HCT116 (cell line): ENCODE data around the gene PLD4. TPM values are rescaled to one million over a fixed set of nuclear protein-coding genes. Genes with fewer than 3 reads are reported as not detected.
"Not testable (repeated sequence)": the region's sequence is repeated elsewhere in the genome, so short reads cannot be mapped to it uniquely, and the experiment has no call there.

ENCODE experiments used
- ATAC-seq: fragments of 200-7000 bp; cut with Tn5 transposase; 2 replicates; pipeline ENCODE4 v1.9.1; 2020; ENCODE audit warnings: mild to moderate bottlenecking, moderate library complexity
- BruUV-seq: library from RNA; stranded (reverse); fragments of 400-500 nt; replicated peaks from 2 replicates; lab custom pipeline; 2021; lab: Mats Ljungman, UMichigan
- CTCF ChIA-PET: fragments of 300-600 bp; sonication (Branson Sonifier 250); formaldehyde crosslinking; loops from one replicate; lab custom pipeline; 2021; ENCODE audit warnings: antibody characterized with exemption; lab: Charles Lee
- POLR2A ChIA-PET: fragments of 300-600, 350-600 bp; sonication (Branson Sonifier 250); formaldehyde crosslinking; loops from one replicate; lab custom pipeline; 2021; ENCODE audit warnings: antibody characterized with exemption; lab: Charles Lee
- RAD21 ChIA-PET, 2 experiments: fragments of 300-600 bp; sonication (Branson Sonifier 250); formaldehyde crosslinking; loops; one replicate each; lab custom pipeline; 2023; ENCODE audit warnings: low total read pairs in 2 of 2; ENCODE audit not compliant: uncharacterized antibody in 2 of 2, unreplicated experiment in 2 of 2, low non-redundant PET in 1 of 2; lab: Charles Lee
- DNase-seq: peaks from one replicate; pipeline ENCODE4 v3.0.0-alpha.2; 2010; ENCODE audit warnings: low read depth, low spot score
- H2AFZ ChIP-seq: fragments of 200-600 bp; shearing (Covaris generic), sonication (generic); 2 replicates; pipeline ENCODE4 v1.6.1; 2017; ENCODE audit warnings: low read depth, mixed run types, mixed read lengths, antibody characterized with exemption, low read length; ENCODE audit not compliant: poor library complexity, severe bottlenecking
- H3K27ac ChIP-seq: 2 replicates; pipeline ENCODE4 v1.5.1; 2012; ENCODE audit warnings: low read depth, low read length
- H3K27me3 ChIP-seq: fragments of 200-600 bp; sonication (generic); 2 replicates; pipeline ENCODE4 v1.6.1; 2016; ENCODE audit warnings: mixed run types, low read length, mixed read lengths; ENCODE audit not compliant: insufficient read depth
- H3K36me3 ChIP-seq, 2 experiments: fragments of 200-500 bp in 1 of 2; fragments of 200-600 bp in 1 of 2; sonication (Bioruptor generic) in 1 of 2; sonication (generic) in 1 of 2; 2 replicates each; pipeline versions ENCODE4 v1.5.1 to v1.6.1; 2014 to 2016; ENCODE audit warnings: low read length in 2 of 2, inconsistent platforms in 1 of 2, mixed read lengths in 1 of 2, mixed run types in 1 of 2; ENCODE audit not compliant: insufficient read depth in 2 of 2, control insufficient read depth in 1 of 2
- H3K4me1 ChIP-seq, 2 experiments: fragments of 200-600 bp in 1 of 2; sonication (generic) in 1 of 2; 2 replicates each; pipeline versions ENCODE4 v1.5.1 to v1.6.1; 2012 to 2017; ENCODE audit warnings: low read length in 2 of 2, inconsistent platforms in 1 of 2, mild to moderate bottlenecking in 1 of 2, mixed read lengths in 1 of 2, mixed run types in 1 of 2, moderate library complexity in 1 of 2; ENCODE audit not compliant: insufficient read depth in 2 of 2, control insufficient read depth in 1 of 2
- H3K4me2 ChIP-seq: fragments of 200-600 bp; sonication (generic); 2 replicates; pipeline ENCODE4 v1.6.1; 2017; ENCODE audit warnings: mixed run types, low read length, mixed read lengths
- H3K4me3 ChIP-seq, 2 experiments: fragments of 200-600 bp in 1 of 2; sonication (generic) in 1 of 2; replicated peaks in 1 of 2; 2 replicates each; pipeline ENCODE4 v1.5.1; 2011 to 2016; ENCODE audit warnings: low read length in 2 of 2, control low read depth in 1 of 2, low read depth in 1 of 2, mild to moderate bottlenecking in 1 of 2, mixed read lengths in 1 of 2, mixed run types in 1 of 2
- H3K79me2 ChIP-seq: fragments of 200-600 bp; sonication (generic); 2 replicates; pipeline ENCODE4 v1.6.1; 2017; ENCODE audit warnings: mild to moderate bottlenecking, mixed run types, low read length, moderate library complexity, mixed read lengths; ENCODE audit not compliant: insufficient read depth
- H3K9ac ChIP-seq: fragments of 200-600 bp; sonication (generic); 2 replicates; pipeline ENCODE4 v1.6.1; 2016; ENCODE audit warnings: low read length, mixed read lengths
- H3K9me2 ChIP-seq: fragments of 200-600 bp; sonication (generic), shearing (Covaris generic); 2 replicates; pipeline ENCODE4 v1.6.1; 2017; ENCODE audit warnings: mixed run types, mild to moderate bottlenecking, moderate library complexity; ENCODE audit not compliant: insufficient read depth
- H3K9me3 ChIP-seq, 2 experiments: fragments of 200-500 bp in 1 of 2; fragments of 200-600 bp in 1 of 2; sonication (Bioruptor generic) in 1 of 2; sonication (generic) in 1 of 2; 2 replicates each; pipeline ENCODE4 v1.6.1; 2014 to 2017; ENCODE audit warnings: low read length in 2 of 2, mixed read lengths in 2 of 2, inconsistent platforms in 1 of 2, low read depth in 1 of 2, mild to moderate bottlenecking in 1 of 2, mixed run types in 1 of 2, moderate library complexity in 1 of 2; ENCODE audit not compliant: control insufficient read depth in 1 of 2, insufficient read depth in 1 of 2
- H4K20me1 ChIP-seq: fragments of 200-600 bp; sonication (generic), shearing (Covaris generic); 2 replicates; pipeline ENCODE4 v1.6.1; 2017; ENCODE audit warnings: mixed run types, mild to moderate bottlenecking, moderate library complexity; ENCODE audit not compliant: insufficient read depth
- ATF3 ChIP-seq: IDR thresholded peaks from 2 replicates; pipeline ENCODE4 v1.6.1; 2012
- CBX3 ChIP-seq: IDR thresholded peaks from 2 replicates; pipeline ENCODE4 v1.6.1; 2012; ENCODE audit warnings: low read depth
- ELF1 ChIP-seq: IDR thresholded peaks from 2 replicates; pipeline ENCODE4 v1.6.1; 2012; ENCODE audit warnings: low read depth, borderline replicate concordance
- EZH2 ChIP-seq: fragments of 200-600 bp; sonication (generic); IDR thresholded peaks from 2 replicates; pipeline ENCODE4 v1.6.1; 2017; ENCODE audit warnings: antibody characterized with exemption, mixed run types
- POLR2AphosphoS5 ChIP-seq: IDR thresholded peaks from 2 replicates; pipeline ENCODE4 v1.6.1; 2011; ENCODE audit warnings: mild to moderate bottlenecking, low read depth, low read length, moderate library complexity
- RAD21 ChIP-seq: IDR thresholded peaks from 2 replicates; pipeline ENCODE4 v1.6.1; 2012; ENCODE audit warnings: low read depth, mild to moderate bottlenecking
- ZFX ChIP-seq: fragments of 450-650 bp; IDR thresholded peaks from 2 replicates; pipeline ENCODE4 v1.6.1; 2017
- ZNF274 ChIP-seq: fragments of 200-500 bp; sonication (Bioruptor generic); IDR thresholded peaks from 2 replicates; pipeline ENCODE4 v1.6.1; 2014; ENCODE audit warnings: mild to moderate bottlenecking, low read depth, low read length, inconsistent platforms
- intact Hi-C: fragments of 100-400 bp; cut with micrococcal nuclease; formaldehyde crosslinking; loops from 2 replicates; pipeline ENCODE4 v1.10.0; 2022
- total RNA-seq: library from RNA; stranded (reverse); gene quantifications from one replicate; pipeline ENCODE4 v1.2.1, GENCODE V29; 2021; ENCODE audit not compliant: unreplicated experiment
- TF ChIP-seq, protein P1 (sequence below): IDR thresholded peaks from 2 replicates; pipeline ENCODE4 v1.6.1; 2011; ENCODE audit warnings: mild to moderate bottlenecking, low read length, moderate library complexity; ENCODE audit not compliant: insufficient replicate concordance; ENCODE audit errors: extremely low read depth

The PLD4 gene
- total RNA-seq, 1 experiment from 2014 or later: 0.12 TPM

DNA sequence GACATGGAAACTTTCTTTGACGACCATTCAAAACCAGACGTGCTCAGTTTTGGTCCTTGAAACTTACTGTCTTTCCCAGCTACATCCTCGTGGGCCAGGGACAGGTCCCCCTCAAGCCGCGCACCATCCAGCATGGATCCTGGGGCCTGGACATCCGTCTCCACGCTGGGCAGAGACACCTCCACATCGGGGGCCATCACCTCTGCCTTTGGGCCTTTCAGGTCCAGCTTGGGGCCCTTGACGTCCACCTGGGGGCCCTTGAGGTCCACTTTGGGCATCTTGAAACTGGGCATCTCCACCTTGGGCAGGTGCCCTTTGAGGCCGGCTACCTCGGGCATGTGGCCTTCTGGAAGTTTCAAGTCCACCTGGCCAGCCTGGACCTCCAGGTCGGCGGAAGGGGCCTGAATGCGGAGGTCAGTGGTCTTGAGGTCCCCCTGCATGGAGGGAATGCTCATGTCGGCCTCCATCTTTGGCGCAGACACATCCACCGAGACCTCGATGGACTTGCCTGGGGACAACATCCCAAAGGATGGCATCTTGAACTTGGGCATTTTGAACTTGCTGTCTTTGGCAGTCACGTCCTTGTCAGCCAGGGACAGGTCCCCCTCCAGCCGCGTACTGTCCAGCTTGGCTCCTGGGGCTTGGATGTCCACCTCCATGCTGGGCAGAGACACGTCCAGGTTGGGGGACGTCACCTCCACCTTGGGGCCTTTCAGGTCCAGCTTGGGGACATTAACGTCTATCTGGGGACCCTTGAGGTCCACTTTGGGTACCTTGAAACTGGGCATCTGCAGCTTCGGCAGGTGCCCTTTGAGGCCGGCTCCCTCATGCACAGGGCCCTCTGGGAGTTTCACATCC is 17.1 kb downstream of the PLD4 start:
- no peaks in the 10 kb centered on the region for H4K20me1 ChIP-seq
- H3K9ac ChIP-seq: no peak overlapping the region
- H3K9me3 ChIP-seq: no peaks in the 10 kb centered on the region
- no peak overlapping the region for H3K4me2 ChIP-seq
- no peak for ATAC-seq
- ChIA-PET CTCF (no interaction called here), POLR2A (no interaction called here), RAD21 (no interaction called here)
- H3K79me2 ChIP-seq: no peaks in the 10 kb centered on the region
- H2AFZ ChIP-seq: no peak overlapping the region
- H3K4me1 ChIP-seq: no peaks in the 10 kb centered on the region
- no peaks in the 10 kb centered on the region for H3K9me2 ChIP-seq
- intact Hi-C loops: no loop called here
- H3K4me3 ChIP-seq: no peak overlapping the region
- no peak overlapping the region for H3K27ac ChIP-seq
- no peak for TF ChIP-seq ZNF274
- no peak for TF ChIP-seq ELF1
- no peak for TF ChIP-seq EZH2
- no peak for TF ChIP-seq ZFX
- TF ChIP-seq, protein P1, sequence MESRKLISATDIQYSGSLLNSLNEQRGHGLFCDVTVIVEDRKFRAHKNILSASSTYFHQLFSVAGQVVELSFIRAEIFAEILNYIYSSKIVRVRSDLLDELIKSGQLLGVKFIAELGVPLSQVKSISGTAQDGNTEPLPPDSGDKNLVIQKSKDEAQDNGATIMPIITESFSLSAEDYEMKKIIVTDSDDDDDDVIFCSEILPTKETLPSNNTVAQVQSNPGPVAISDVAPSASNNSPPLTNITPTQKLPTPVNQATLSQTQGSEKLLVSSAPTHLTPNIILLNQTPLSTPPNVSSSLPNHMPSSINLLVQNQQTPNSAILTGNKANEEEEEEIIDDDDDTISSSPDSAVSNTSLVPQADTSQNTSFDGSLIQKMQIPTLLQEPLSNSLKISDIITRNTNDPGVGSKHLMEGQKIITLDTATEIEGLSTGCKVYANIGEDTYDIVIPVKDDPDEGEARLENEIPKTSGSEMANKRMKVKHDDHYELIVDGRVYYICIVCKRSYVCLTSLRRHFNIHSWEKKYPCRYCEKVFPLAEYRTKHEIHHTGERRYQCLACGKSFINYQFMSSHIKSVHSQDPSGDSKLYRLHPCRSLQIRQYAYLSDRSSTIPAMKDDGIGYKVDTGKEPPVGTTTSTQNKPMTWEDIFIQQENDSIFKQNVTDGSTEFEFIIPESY: no peak
- no TSS peak for BruUV-seq
- DNase-seq: no peak
- H3K27me3 ChIP-seq: no peaks in the 10 kb centered on the region
- no peaks in the 10 kb centered on the region for H3K36me3 ChIP-seq

DNA sequence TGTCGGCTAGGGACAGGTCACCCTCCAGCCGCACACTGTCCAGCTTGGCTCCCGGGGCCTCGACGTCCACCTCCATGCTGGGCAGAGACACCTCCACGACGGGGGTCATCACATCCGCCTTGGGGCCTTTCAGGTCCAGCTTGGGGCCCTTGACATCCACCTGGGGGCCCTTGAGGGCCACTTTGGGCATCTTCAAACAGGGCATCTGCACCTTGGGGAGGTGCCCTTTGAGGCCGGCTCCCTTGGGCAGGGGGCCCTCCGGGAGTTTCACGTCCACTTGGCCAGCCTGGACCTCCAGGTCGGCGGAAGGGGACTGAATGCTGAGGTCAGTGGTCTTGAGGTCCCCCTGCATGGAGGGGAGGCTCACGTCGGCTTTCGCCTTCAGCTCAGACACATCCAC is 17.9 kb downstream of the PLD4 start:
- Histone ChIP-seq H3K9me2 (no peaks in the 10 kb centered on the region), H3K9ac (no peak overlapping the region), H3K4me3 (no peak overlapping the region), H3K27me3 (no peaks in the 10 kb centered on the region), H3K27ac (no peak overlapping the region), H3K4me2 (no peak overlapping the region), H3K36me3 (no peaks in the 10 kb centered on the region), H3K79me2 (no peaks in the 10 kb centered on the region), H4K20me1 (no peaks in the 10 kb centered on the region), H2AFZ (no peak overlapping the region), H3K9me3 (no peaks in the 10 kb centered on the region), H3K4me1 (no peaks in the 10 kb centered on the region)
- no TSS peak for BruUV-seq
- TF ChIP-seq CBX3 (no peak), POLR2AphosphoS5 (no peak), ZNF274 (no peak), ATF3 (no peak), RAD21 (no peak)
- intact Hi-C loops: no loop called here
- ATAC-seq (no peak), DNase-seq (no peak)
- CTCF ChIA-PET: no interaction called here
- POLR2A ChIA-PET: no interaction called here
- RAD21 ChIA-PET: no interaction called here

- BruUV-seq, H2AFZ ChIP-seq, H3K9me3 ChIP-seq, H3K27ac ChIP-seq, intact Hi-C loops, H3K36me3 ChIP-seq, H3K79me2 ChIP-seq, RAD21 ChIA-PET, ATAC-seq, H3K4me2 ChIP-seq, H3K27me3 ChIP-seq, H3K9ac ChIP-seq, CTCF ChIA-PET, H3K9me2 ChIP-seq, DNase-seq, H4K20me1 ChIP-seq, H3K4me1 ChIP-seq, H3K4me3 ChIP-seq, POLR2A ChIA-PET: not testable (repeated sequence)
Observed at GRCh38 chr14:104943216-104944015, 18.7 kb downstream of the PLD4 start.
